ENCODE data around the gene MCTP1. TPM values are rescaled to one million over a fixed set of nuclear protein-coding genes. Genes with fewer than 3 reads are reported as not detected.

The MCTP1 gene
- total RNA-seq, 4 donors from 2014 or later = 27.2 to 238 (median 54.5) TPM

- no peak for ATAC-seq (ENCODE audit: low FRiP score)
- TF ChIP-seq, protein P1, sequence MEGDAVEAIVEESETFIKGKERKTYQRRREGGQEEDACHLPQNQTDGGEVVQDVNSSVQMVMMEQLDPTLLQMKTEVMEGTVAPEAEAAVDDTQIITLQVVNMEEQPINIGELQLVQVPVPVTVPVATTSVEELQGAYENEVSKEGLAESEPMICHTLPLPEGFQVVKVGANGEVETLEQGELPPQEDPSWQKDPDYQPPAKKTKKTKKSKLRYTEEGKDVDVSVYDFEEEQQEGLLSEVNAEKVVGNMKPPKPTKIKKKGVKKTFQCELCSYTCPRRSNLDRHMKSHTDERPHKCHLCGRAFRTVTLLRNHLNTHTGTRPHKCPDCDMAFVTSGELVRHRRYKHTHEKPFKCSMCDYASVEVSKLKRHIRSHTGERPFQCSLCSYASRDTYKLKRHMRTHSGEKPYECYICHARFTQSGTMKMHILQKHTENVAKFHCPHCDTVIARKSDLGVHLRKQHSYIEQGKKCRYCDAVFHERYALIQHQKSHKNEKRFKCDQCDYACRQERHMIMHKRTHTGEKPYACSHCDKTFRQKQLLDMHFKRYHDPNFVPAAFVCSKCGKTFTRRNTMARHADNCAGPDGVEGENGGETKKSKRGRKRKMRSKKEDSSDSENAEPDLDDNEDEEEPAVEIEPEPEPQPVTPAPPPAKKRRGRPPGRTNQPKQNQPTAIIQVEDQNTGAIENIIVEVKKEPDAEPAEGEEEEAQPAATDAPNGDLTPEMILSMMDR (IDR thresholded peaks at IDR 0.05) = no peak
- no peak for DNase-seq (ENCODE audit: low spot score)
These were observed 414.2 kb downstream of the MCTP1 start for GRCh38 chr5:94870511-94871183.

- ATAC-seq (ENCODE audit: low FRiP score) (no peak), DNase-seq (ENCODE audit: low spot score) (no peak)
- TF ChIP-seq, protein P1 (IDR thresholded peaks at IDR 0.05) = no peak
These were observed 415.0 kb downstream of the MCTP1 start for GRCh38 chr5:94869921-94870320.

GRCh38 chr5:94863951-94864350 is 420.9 kb downstream of the MCTP1 start:
- DNase-seq (ENCODE audit: low spot score) = no peak
- ATAC-seq (ENCODE audit: low FRiP score) = no peak
- TF ChIP-seq, protein P1 (IDR thresholded peaks at IDR 0.05) = no peak

DNA sequence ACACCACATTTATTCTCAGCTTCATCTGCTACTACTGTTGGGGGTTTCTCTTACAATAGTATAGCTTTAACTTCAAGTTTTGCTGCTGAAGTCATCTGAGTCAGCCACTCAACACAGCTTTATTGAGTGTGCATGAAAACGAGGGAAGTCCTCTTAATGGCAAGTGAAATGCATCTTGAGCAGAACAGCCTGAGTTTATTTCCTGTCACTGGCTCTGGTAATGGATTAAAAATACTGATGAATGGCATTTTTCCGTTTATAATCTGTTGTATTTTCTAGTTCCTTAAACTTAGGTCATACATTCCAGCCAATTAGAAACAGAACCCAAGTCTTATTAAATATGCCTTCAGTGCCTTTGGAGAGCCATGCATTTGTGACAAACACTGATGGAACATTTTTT is 427.8 kb downstream of the MCTP1 start:
- TF ChIP-seq, protein P1 (IDR thresholded peaks at IDR 0.05) = no peak
- no peak for ATAC-seq (ENCODE audit: low FRiP score)
- DNase-seq (ENCODE audit: low spot score) = no peak

GRCh38 chr5:94856257-94856800 is 428.6 kb downstream of the MCTP1 start:
- TF ChIP-seq, protein P1 (IDR thresholded peaks at IDR 0.05) = no peak
- no peak for ATAC-seq (ENCODE audit: low FRiP score)
- no peak for DNase-seq (ENCODE audit: low spot score)

GRCh38 chr5:94855543-94855942 is 429.4 kb downstream of the MCTP1 start:
- DNase-seq (ENCODE audit: low spot score) (no peak), ATAC-seq (ENCODE audit: low FRiP score) (no peak)
- TF ChIP-seq, protein P1 (IDR thresholded peaks at IDR 0.05) = no peak

DNA sequence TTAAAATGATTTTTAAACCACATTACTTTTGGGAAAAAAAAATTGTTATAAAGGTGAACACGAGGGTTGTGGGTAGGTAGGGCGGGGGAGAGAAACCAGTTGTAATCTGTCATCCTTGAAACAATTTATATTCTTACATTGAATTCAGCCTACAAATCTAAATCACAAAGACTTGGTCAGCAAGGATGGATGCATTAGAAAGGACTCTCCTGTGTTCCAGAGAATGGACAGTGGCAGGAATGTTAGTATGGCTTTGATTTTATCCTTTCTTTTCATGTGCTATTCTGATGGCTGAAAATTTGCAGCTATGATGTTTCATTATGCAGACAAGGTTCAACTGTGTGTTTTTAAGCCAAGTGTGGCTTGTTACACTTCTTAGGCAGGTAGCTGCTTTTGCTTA is 431.8 kb downstream of the MCTP1 start:
- ATAC-seq (ENCODE audit: low FRiP score) = no peak
- DNase-seq (ENCODE audit: low spot score) = no peak
- TF ChIP-seq, protein P1 (IDR thresholded peaks at IDR 0.05) = no peak

Measured in omental fat pad (tissue), 4 donors.